CD4-positive, alpha-beta T cell treated with Interleukin-6 at 100 ng/mL for 8 hours (primary cell): ENCODE data around the gene PCBP4.

ENCODE experiments used
- DNase-seq: peaks from one replicate; pipeline ENCODE4 v3.0.0-alpha.2; 2020; ENCODE audit warnings: mixed read lengths, low spot score

Gene PCBP4

DNA sequence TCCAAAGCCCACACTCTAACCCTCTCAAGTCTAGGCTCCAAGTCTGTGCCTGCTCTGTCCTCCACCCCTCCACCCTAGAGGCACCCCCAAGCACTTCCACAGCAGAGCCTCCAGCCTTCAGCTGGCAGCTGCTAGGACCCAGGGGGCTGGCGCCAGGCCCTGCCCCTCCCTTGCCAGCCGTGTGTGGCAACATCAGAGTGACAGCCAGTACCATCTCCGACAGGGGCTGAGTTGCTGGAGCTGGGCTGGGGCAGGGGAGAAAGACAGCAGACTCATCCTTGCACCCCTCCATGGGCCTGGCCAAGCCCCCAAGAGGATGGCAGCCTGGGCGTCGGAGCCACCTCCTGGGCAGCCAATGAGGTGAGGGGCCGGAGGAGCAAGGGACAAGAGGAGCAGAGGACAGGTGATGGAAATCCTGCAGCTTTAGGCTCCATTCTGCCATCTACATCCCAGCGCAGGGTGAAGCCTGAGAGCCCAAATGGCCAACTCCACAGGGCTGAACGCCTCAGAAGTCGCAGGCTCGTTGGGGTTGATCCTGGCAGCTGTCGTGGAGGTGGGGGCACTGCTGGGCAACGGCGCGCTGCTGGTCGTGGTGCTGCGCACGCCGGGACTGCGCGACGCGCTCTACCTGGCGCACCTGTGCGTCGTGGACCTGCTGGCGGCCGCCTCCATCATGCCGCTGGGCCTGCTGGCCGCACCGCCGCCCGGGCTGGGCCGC, 11.9 kb downstream of the PCBP4 start, which contains the start of gene GPR62:
Gene GPR62 (plus strand): TSS at position 207 of the 718 bp plus-strand sequence. CDS start 272 bp downstream, at position 479.
- no peak for DNase-seq

DNA sequence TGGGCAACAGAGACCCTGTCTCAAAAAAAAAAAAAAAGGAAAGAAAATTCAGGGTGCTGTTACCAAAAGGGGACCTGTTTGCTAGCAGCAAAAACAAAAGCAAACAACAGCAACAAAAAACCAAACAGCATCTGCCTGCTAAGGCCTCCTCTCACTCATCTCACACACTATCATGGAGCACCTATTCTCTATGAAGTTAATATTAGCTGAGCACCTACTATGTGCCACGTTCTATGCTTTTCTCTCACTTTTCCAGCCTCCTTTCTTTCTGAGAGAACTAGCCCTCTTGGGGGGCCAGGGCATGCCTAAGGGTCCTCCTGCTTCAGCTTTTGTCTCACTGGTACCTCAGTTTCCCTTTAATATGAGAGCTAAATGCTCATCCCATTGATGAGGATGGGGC, 12.5 kb downstream of the PCBP4 start:
- no peak for DNase-seq

DNA sequence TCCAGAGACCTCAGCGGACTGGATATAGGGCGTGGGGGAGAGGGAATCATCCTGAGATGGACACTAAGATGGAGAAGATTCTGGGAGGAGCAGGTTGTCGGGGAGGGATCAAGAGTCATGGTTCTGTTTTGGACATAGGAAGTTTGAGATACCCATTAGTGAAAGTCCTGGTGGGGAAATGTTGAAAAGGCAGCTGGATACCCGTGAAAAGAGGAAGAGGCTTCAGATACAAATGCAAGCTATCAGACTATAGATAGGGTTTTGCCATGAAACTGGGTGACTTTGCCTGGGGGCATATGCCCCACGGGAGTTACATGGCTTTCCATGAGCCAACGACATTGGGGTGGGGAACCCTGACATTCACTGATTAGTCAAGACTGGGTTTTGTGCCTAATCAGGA, 13.1 kb downstream of the PCBP4 start:
- DNase-seq, result no peak

DNA sequence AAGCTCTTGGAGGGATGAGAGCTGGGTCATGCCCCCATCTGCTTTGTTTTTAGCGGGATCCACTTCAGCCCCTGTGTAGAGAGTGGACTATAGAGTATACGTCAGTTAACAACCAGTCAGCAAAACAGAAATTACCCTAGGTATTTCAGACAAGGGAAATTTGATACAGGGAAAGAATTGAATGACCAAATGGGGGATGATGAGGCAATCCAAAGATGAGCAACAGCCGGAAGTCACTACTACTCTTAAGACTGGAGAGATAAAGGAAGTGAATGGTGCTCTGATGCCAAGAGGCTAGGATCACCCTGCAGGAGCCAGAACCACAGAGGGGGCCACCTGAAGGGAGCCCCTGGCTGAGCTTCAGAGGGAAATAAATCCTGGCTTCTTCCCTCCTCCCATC, 13.8 kb downstream of the PCBP4 start:
- DNase-seq, result no peak

DNA sequence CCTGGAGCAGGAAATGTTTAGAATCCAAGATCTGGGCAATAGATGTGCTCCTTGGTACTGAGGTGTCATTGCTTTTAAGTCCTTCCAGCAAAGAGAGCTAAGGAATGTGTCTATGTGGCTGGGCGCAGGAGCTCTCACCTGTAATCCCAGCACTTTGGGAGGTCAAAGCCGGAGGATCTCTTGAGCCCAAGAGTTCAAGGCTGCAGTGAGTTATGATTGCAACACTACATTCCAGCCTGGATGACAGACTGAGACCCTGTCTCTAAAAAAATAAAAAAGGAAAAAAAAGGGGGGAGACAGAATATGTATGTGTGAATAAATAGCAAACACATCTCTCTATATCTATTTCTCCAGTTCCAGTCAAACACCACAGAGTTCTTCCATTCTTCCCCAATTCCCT, 16.4 kb downstream of the PCBP4 start:
- DNase-seq, result no peak

DNA sequence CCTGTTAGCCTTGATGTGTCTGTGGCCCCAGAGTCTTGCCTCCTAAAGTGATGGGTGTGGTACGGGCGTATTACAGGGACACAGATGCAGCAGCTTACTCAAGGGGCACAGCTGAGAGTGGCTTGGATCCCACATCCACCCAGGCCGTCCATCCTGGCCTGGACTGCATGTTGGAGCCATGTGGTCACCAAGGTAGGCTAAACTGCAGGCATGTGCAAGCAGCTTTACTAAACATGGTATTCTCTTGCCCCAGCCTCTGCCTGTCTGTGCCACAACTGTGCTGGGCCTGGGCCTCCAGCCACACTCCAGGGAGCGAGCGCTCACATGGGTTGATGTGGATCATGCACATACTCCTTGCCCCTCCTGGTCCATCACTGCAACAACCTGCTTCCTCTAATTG, 18.1 kb downstream of the PCBP4 start:
- DNase-seq, result no peak

DNA sequence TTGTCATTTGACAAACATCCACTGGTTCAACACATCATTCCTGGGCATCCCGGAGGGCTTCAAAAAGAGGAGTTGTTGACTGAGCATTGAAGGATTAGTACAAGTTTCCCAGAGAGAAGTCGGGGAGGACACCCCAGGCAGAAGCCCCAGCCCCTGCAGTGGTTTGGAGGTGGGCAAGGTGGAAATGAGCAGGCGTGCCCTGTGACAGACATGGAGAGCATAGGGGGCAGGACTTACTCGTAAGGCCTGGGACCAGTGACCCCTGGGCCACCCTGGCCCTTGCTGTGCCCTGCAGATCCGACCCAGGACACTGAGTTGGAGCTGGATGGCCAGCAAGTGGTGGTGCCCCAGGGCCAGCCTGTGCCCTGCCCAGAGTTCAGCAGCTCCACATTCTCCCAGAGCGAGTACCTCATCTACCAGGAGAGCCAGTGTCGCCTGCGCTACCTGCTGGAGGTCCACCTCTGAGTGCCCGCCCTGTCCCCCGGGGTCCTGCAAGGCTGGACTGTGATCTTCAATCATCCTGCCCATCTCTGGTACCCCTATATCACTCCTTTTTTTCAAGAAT, 19.2 kb downstream of the PCBP4 start:
- DNase-seq, result no peak

DNA sequence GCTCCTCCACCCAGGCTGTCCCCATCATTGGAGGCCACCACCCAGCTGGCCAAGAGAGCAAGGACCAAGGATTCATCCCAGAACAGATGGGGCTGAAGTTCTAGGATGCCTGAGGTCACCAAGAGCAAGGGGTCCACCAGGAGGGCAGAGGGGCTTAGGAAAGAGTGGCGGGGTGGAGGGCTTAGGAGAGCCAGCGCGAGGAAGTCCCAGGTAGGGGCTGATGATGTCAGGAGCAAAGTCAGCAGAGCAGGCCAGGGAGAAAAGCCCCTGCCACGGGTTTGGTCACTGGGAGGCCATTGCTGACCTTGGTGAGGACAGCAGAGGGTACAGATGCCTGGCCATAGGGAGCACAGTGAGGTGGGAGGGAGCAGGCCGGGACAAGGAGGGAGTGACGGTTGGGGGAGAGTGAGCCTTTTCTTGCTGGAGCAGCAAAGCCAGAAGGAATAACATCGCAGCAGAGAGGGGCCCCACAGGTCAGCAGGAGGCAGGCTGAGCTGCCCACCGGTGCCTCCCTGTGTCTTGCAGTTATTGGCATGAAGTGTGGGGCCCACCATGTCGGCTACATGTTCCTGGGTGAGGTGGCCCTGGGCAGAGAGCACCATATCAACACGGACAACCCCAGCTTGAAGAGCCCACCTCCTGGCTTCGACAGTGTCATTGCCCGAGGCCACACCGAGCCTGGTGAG, 19.9 kb downstream of the PCBP4 start:
- no peak for DNase-seq

DNA sequence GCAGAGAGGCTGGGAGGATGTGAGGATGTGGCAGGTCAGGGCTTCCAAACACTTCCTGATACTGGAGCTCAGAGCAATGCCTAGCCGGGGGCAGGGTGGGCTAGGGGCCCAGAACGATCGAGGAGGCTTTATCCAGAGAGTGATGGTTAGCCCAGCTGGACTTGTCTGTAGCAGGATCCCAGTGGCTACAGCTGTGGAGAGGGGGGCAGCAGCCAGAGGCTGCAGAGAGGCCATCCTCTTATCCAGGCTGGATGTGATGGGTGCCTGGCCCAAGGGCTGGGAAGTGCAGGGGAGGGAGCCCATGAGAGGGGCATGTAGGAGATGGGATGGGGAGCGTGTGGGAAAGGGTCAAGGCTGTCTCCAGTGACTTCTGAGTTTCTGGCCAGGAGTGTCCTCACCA, 20.5 kb downstream of the PCBP4 start:
- no peak for DNase-seq

DNA sequence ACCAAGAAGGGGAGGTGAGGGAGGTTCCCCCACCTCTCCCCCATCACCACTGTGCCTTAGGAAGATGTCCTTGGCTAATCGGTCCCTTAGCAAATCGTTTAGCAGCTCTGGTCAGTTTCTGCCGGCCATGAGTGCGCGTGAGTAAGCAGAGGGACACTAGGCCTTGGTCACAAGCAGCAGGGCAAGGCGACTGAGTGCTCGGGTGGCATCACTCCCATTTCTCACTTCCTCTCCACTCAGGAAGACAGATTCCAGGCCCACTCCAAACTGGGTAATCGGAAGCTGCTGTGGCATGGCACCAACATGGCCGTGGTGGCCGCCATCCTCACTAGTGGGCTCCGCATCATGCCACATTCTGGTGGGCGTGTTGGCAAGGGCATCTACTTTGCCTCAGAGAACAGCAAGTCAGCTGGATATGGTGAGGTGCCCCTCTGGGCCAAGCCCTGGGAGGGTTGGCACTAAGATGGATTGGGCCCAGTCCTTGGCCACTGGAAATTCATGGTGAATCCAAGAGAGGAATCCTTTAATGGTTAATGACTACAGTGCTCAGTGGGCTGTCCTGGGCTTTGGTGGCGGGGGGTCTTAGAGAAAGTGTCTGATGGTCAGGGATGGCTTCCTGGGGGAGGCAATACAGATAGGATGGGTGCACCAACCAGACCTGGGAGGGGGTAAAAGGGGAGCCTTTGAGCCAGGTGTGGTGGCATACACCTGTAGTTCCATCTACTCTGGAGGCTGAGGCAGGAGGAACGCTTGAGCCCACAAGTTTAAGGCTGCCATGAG, 21.1 kb downstream of the PCBP4 start:
- no peak for DNase-seq

DNA sequence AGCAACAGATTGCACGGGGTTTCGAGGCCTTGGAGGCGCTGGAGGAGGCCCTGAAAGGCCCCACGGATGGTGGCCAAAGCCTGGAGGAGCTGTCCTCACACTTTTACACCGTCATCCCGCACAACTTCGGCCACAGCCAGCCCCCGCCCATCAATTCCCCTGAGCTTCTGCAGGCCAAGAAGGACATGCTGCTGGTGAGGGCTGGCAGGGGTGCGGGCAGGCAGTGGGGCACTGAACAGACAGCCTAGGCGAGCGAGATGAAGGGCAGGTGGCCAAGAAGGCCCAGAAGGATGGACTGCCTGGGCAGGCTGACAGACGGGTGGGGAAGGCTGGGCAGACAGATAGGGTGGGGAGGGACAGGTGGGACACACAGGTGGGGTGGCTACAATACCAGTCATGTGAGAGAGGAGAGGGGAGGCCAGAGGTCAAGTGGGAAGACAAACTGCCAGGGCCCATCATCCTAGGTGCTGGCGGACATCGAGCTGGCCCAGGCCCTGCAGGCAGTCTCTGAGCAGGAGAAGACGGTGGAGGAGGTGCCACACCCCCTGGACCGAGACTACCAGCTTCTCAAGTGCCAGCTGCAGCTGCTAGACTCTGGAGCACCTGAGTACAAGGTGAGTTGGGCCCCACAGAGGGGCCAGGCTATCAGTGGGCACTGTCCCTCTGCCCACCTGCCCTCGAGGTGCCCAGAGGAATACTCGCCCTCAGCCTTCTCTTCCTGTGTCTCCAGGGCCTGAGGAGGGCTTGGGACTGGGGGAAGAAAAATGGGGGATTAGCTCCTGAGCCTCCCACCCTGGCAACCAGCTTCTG, 22.0 kb downstream of the PCBP4 start:
- DNase-seq, result no peak

DNA sequence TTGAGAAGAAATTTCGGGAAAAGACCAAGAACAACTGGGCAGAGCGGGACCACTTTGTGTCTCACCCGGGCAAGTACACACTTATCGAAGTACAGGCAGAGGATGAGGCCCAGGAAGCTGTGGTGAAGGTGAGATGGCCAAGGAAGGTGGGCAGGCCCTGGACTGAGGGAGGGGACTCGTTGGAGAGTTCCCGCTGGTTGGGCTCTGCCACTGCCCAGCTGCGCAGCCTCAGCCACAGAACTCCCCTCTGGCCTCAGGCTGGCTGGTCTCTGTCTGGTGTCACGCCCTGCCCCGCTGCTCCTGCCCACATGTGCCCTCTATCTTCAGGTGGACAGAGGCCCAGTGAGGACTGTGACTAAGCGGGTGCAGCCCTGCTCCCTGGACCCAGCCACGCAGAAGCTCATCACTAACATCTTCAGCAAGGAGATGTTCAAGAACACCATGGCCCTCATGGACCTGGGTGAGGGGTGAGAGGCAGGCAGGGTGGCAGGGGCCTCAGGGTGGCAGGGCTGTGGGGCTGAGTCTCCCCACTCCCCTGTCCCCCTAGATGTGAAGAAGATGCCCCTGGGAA, 22.7 kb downstream of the PCBP4 start:
- DNase-seq, result no peak

DNA sequence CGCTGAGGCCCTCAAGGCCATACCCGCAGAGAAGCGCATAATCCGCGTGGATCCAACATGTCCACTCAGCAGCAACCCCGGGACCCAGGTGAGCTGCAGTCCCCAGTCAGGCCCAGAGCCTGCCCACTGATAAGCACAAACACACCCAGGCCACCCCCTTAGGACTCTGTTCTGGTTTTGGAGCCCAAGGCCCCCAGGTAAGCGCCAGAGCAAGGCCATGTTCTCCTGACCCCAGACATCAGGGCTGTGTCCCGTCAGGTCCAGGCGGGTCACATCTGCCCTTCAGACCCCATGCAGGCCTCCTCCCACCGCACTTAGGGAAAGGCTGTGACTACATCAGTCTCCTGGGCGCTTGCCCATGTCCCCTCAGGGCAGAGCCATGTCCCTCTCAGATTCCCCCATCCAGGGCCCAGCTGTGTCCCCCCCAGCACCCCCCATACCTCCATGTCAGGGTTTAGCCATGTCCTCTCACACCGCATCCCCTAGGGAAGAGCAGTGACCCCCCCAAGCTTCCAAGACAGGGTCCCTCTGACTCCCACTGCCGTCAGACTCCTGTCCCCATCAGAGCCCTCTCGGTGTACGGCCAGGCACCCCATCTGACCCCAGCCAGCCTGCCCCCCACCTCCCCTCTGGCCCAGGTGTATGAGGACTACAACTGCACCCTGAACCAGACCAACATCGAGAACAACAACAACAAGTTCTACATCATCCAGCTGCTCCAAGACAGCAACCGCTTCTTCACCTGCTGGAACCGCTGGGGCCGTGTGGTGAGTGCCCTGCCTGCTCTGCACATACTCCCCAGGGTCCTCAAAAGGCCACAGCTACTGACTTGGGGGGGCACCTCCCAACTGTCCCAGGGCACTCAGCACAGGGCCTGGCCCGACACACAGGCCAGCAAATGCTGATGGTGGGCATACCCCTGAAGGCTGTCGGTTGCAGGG, 23.5 kb downstream of the PCBP4 start:
- DNase-seq, result no peak

DNA sequence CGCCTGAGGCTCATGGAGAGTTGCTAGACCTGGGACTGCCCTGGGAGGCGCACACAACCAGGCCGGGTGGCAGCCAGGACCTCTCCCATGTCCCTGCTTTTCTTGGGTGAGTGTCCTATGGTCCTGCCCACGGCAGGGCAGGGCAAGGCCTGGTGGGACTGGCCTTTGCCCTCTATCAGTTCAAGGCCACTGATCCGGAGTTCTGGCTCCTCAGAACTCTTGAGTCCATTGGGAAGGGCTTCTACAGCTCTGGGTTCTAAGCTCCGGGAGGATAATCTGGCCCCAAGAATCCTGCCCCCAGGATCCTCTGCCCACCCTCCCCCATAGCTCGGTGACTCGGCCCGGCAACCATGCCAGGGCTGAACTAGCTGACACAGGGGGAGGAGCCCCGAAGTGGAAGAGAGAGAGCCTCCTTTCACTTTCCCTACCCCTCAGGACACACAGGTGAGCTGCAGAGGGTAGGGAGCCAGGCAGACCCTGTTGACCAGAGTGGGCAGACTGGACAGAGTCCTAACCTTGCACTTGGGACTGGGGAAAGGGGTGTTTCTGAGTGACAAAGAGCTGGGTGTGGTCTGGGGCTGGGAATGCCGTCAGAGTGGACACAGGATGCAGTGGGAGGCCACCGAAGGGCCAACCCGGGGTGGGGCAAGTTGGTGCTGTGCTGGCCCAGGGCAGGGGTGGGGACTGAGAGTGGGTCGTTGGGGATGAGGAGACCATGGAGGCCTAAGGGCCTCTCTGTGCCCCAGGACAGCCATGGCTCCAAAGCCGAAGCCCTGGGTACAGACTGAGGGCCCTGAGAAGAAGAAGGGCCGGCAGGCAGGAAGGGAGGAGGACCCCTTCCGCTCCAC, 24.4 kb downstream of the PCBP4 start:
- DNase-seq, result peak; percentile 56

DNA sequence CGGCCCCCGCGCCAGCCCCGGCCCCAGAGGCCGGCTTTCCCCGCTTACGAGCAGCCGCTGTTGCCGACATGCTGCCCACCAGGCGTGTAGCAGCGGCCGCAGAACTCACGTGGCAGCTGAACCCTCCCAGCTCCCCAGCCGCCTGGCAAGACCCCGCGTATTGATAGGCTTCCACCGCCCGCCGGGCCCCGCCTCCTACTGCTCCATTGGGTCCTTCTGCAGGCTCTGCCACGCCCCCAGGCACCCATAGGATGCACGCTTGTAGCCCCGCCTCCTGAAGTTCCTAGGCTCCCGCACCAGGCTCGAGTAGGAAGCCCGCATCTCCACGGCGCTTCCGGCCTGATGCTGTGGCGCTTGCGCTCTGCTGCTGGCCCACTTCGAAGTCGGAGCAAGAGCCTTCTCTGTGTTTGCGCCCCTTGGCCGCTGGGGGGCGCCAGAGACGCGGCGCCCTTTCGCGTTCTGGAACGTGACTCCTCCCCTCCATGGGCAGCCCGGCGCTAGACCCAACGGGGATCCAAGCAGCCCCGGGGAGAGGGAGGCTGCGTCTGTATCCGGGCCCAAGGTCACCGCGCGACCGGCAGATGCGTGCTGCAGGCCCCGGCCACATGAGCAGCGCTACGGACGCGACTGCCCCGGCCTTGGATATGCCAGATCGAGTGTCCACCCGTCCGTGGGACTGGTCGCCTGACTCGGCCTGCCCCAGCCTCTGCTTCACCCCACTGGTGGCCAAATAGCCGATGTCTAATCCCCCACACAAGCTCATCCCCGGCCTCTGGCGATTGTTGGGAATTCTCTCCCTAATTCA, 25.3 kb downstream of the PCBP4 start, which contains the start of the genes PARP3 and RRP9:
Gene PARP3 (plus strand): TSS at position 566 of the 805 bp plus-strand sequence. CDS start 993 bp downstream, outside the sequence.
Gene RRP9 (minus strand): TSS at position 107 of the 805 bp plus-strand sequence. CDS start 37 bp downstream, at position 70.
- DNase-seq, result peak; percentile 100

DNA sequence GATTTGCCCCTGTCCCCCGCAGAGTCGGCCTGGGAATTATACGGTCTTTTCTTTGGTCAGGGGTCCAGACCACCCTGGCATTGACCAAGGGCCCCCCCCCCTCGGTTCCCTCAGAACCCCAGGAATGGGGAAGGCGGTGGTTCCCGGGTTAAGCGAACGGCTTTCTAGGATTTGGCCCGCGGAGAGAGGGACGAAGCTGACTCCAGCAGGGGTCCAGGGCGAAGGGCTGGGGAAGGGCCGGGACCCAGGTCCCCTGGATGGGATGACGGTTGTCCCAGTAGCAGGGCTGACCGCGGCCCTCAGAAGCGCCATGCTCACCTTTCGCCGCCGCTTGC, 25.8 kb downstream of the PCBP4 start:
- no peak for DNase-seq

DNA sequence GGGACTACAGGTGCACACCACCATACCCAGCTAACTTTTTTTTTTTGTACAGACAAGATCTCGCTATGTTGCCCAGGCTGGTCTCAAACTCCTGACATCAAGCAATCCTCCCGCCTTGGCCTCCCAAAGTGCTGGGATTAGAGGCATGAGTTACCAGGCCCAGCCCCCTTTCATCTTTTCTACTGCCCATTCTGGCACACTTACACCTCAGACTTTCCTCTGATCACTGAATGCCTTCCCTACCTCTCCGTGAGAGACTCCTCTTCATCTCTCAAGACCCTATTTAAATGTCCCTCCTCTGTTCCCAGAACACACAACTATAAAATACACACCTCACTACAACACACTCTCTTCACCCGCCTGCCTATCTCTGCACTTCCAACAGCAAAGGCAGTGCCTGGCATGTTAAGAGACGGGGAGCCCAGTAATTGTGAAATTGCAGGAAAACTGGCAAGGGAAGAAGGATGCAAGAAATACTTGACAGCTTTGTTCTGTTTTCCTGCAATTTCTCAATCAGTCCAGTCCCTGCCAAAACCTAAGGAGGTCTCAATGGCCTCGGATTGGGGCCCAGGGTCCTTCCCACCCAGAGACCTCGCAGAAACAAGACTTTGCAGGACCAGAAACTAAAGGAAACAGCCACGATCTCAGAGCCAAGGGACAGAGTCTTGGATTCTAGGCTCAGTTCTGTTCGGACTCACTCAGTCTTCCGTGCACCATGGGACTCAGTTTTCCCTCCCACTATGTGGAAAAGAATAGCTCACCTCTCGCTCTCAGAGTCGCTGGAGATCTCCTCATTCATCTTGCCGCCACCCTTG, 26.4 kb downstream of the PCBP4 start:
- no peak for DNase-seq
